Thoracic aorta (tissue), 2 donors: ENCODE data around the gene MAML3. TPM values are rescaled to one million over a fixed set of nuclear protein-coding genes. Genes with fewer than 3 reads are reported as not detected.

ENCODE experiments used
- ATAC-seq: fragments of 150-250 bp; one replicate; pipeline ENCODE4 v1.8.0; 2017; ENCODE audit warnings: low read depth; ENCODE audit not compliant: insufficient number of reproducible peaks, low FRiP score
- DNase-seq: peaks from one replicate; pipeline ENCODE4 v3.0.0-alpha.2; 2020; ENCODE audit warnings: low spot score
- H3K27ac ChIP-seq, 2 donors: fragments of 200-600 bp; sonication (generic); 1 replicate in 1 of 2; 2 replicates in 1 of 2; pipeline ENCODE4 v1.5.1; 2016; ENCODE audit warnings: mild to moderate bottlenecking in 2 of 2, moderate library complexity in 2 of 2
- H3K27me3 ChIP-seq: fragments of 200-600 bp; sonication (generic); replicated peaks from 2 replicates; pipeline ENCODE4 v1.6.0; 2016; ENCODE audit warnings: mild to moderate bottlenecking; ENCODE audit not compliant: insufficient read depth
- H3K36me3 ChIP-seq: fragments of 200-600 bp; sonication (generic); one replicate; pipeline ENCODE4 v1.5.1; 2016
- H3K4me1 ChIP-seq, 2 donors: fragments of 200-600 bp; sonication (generic); 1 replicate in 1 of 2; 2 replicates in 1 of 2; pipeline versions ENCODE4 v1.5.1 to v1.6.0; 2016; ENCODE audit warnings: low read depth in 2 of 2, mild to moderate bottlenecking in 1 of 2; ENCODE audit not compliant: control insufficient read depth in 1 of 2
- H3K4me3 ChIP-seq: fragments of 200-600 bp; sonication (generic); 2 replicates; pipeline ENCODE4 v1.5.1; 2016; ENCODE audit warnings: mild to moderate bottlenecking
- H3K9me3 ChIP-seq: fragments of 200-600 bp; sonication (generic); 2 replicates; pipeline ENCODE4 v1.5.1; 2016
- total RNA-seq, 2 donors: library from RNA; depleted of rRNA; stranded (reverse); fragments of >200 nt; gene quantifications; one replicate each; pipeline versions ENCODE4 v1.1.0 to v1.2.3, GENCODE V29; 2016
- TF ChIP-seq, protein P1 (sequence below): fragments of 200-600 bp; sonication (generic); IDR thresholded peaks from one replicate; pipeline ENCODE4 v1.5.1; 2019; ENCODE audit warnings: antibody characterized with exemption

Gene MAML3
- total RNA-seq, 2 donors from 2014 or later: 7.3 to 14.1 TPM

DNA sequence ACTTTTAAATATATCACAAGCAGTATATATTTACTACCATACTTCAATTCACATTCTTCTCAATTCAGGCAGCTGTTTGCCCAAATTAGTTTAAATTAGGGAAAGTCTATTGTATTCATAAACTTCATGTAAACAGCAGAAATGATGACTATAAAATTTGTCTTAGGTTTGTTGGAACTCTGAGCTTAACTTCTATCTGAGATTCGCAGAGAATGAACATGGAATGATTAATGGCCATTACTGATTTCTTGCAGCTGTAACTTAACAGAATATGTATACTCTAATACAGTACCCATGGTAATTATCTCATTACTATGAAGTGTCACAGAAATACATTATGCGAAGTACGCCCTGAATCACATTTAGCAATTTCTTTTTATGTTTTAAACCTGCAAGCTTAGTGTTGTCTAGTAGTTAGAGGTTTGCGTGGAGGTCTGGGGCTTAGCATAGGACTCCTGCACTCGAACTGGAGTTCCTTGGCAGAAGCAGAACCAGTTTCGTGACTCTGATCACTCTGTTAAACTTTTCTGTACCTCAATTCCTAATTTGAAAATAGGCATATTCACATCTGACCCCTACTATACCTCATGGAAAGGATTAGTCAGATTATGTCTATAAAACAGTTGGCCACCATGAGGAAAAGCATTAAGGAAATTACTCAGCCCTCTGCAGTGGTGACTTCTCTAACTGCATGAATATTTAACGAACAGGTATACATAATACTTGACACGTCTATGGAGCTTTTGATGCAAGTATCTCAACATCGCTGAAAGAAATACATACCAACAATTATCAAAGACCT is 245.1 kb downstream of the MAML3 start:
- DNase-seq (no peak), ATAC-seq (no peak)
- Histone ChIP-seq H3K9me3 (no peaks in the 10 kb centered on the region), H3K4me3 (no peak overlapping the region), H3K27me3 (no peaks in the 10 kb centered on the region), H3K27ac (no peak overlapping the region), H3K4me1 (peaks cover 6 to 25% of the 10 kb centered on the region in 2 donors), H3K36me3 (no peaks in the 10 kb centered on the region)
- TF ChIP-seq, protein P1, sequence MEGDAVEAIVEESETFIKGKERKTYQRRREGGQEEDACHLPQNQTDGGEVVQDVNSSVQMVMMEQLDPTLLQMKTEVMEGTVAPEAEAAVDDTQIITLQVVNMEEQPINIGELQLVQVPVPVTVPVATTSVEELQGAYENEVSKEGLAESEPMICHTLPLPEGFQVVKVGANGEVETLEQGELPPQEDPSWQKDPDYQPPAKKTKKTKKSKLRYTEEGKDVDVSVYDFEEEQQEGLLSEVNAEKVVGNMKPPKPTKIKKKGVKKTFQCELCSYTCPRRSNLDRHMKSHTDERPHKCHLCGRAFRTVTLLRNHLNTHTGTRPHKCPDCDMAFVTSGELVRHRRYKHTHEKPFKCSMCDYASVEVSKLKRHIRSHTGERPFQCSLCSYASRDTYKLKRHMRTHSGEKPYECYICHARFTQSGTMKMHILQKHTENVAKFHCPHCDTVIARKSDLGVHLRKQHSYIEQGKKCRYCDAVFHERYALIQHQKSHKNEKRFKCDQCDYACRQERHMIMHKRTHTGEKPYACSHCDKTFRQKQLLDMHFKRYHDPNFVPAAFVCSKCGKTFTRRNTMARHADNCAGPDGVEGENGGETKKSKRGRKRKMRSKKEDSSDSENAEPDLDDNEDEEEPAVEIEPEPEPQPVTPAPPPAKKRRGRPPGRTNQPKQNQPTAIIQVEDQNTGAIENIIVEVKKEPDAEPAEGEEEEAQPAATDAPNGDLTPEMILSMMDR: no peak

- ATAC-seq (no peak), DNase-seq (no peak)
- no peaks in the 10 kb centered on the region for H3K9me3 ChIP-seq
- peaks cover 0 to 18% of the 10 kb centered on the region in 2 donors for H3K4me1 ChIP-seq
- H3K4me3 ChIP-seq: no peak overlapping the region
- H3K27me3 ChIP-seq: no peaks in the 10 kb centered on the region
- H3K27ac ChIP-seq: no peak overlapping the region
- H3K36me3 ChIP-seq: no peaks in the 10 kb centered on the region
- TF ChIP-seq, protein P1: no peak
Measured at GRCh38 chr4:139907001-139907809, 246.8 kb downstream of the MAML3 start.

GRCh38 chr4:139905489-139905888 is 248.5 kb downstream of the MAML3 start:
- H3K27me3 ChIP-seq: no peaks in the 10 kb centered on the region
- peaks cover 0 to 25% of the 10 kb centered on the region in 2 donors for H3K4me1 ChIP-seq
- H3K27ac ChIP-seq: no peak overlapping the region
- no peak for ATAC-seq
- TF ChIP-seq, protein P1: no peak
- no peak overlapping the region for H3K4me3 ChIP-seq
- no peaks in the 10 kb centered on the region for H3K36me3 ChIP-seq
- no peaks in the 10 kb centered on the region for H3K9me3 ChIP-seq
- no peak for DNase-seq

GRCh38 chr4:139904406-139904805 is 249.6 kb downstream of the MAML3 start:
- no peaks in the 10 kb centered on the region for H3K9me3 ChIP-seq
- ATAC-seq (no peak), DNase-seq (no peak)
- no peaks in the 10 kb centered on the region for H3K27me3 ChIP-seq
- peaks cover 0 to 25% of the 10 kb centered on the region in 2 donors for H3K4me1 ChIP-seq
- TF ChIP-seq, protein P1: no peak
- H3K4me3 ChIP-seq: no peak overlapping the region
- no peak overlapping the region for H3K27ac ChIP-seq
- no peaks in the 10 kb centered on the region for H3K36me3 ChIP-seq

- Histone ChIP-seq H3K4me1 (peaks cover 0 to 25% of the 10 kb centered on the region in 2 donors), H3K27me3 (no peaks in the 10 kb centered on the region), H3K36me3 (no peaks in the 10 kb centered on the region), H3K4me3 (no peak overlapping the region), H3K27ac (no peak overlapping the region), H3K9me3 (no peaks in the 10 kb centered on the region)
- ATAC-seq (no peak), DNase-seq (no peak)
- TF ChIP-seq, protein P1: no peak
Measured at GRCh38 chr4:139903845-139904244, 250.1 kb downstream of the MAML3 start.
